Neural progenitor cell (in vitro differentiated cells): ENCODE data around the gene CTNNA1.

Experiments used
- EZH2 ChIP-seq: fragments of 200-600 bp; sonication (generic); IDR thresholded peaks from 2 replicates; pipeline ENCODE4 v1.6.1; 2017; ENCODE audit warnings: antibody characterized with exemption, mild to moderate bottlenecking, moderate library complexity
- EZH2phosphoT487 ChIP-seq: fragments of 200-600 bp; sonication (generic); IDR thresholded peaks from 2 replicates; pipeline ENCODE4 v1.6.1; 2017; ENCODE audit warnings: antibody characterized with exemption
- TF ChIP-seq, protein P1 (sequence below): fragments of 200-600 bp; sonication (generic); IDR thresholded peaks from 2 replicates; pipeline ENCODE4 v1.5.1; 2017; ENCODE audit warnings: antibody characterized with exemption, mild to moderate bottlenecking

DNA sequence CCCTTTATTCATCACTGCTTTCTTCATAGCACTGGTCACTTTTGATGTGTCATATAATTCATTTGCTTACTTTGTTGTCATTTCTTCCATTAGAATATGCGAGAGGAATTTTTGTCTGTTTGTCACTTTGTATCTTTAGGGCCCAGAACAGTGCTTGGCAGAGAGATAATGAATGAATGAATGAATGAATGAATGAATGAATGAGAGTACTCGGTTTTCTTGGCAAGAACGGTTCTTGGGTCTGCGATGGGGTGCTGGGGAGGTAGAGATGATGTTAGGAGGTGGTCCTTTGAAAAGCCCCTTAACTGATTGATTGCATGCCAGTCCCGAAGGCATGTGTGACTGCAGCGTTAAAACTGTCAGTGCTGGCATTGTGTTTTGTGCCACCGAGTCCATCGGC is 174.3 kb downstream of the CTNNA1 start:
- TF ChIP-seq EZH2phosphoT487 = no peak
- no peak for TF ChIP-seq EZH2
- TF ChIP-seq, protein P1, sequence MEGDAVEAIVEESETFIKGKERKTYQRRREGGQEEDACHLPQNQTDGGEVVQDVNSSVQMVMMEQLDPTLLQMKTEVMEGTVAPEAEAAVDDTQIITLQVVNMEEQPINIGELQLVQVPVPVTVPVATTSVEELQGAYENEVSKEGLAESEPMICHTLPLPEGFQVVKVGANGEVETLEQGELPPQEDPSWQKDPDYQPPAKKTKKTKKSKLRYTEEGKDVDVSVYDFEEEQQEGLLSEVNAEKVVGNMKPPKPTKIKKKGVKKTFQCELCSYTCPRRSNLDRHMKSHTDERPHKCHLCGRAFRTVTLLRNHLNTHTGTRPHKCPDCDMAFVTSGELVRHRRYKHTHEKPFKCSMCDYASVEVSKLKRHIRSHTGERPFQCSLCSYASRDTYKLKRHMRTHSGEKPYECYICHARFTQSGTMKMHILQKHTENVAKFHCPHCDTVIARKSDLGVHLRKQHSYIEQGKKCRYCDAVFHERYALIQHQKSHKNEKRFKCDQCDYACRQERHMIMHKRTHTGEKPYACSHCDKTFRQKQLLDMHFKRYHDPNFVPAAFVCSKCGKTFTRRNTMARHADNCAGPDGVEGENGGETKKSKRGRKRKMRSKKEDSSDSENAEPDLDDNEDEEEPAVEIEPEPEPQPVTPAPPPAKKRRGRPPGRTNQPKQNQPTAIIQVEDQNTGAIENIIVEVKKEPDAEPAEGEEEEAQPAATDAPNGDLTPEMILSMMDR = no peak
